ENCODE data around the gene MAP7D3.
A peak's percentile ranks its signal among the peaks of the same experiment; 100 is the strongest.
"Not testable (repeated sequence)": the region's sequence is repeated elsewhere in the genome, so short reads cannot be mapped to it uniquely, and the experiment has no call there.

The MAP7D3 gene

GRCh38 chrX:136179133-136179532, 72.1 kb downstream of the MAP7D3 start:
- no peak for DNase-seq

- no peak for DNase-seq
Measured at GRCh38 chrX:136176399-136176825, 74.8 kb downstream of the MAP7D3 start.

GRCh38 chrX:136171420-136171819, 79.8 kb downstream of the MAP7D3 start:
- no peak for DNase-seq

- DNase-seq = no peak
Measured at GRCh38 chrX:136170139-136170800, 80.9 kb downstream of the MAP7D3 start.

- DNase-seq = no peak
Measured at GRCh38 chrX:136168929-136169735, 82.1 kb downstream of the MAP7D3 start.

GRCh38 chrX:136167989-136168388, 83.2 kb downstream of the MAP7D3 start:
- not testable (repeated sequence) for DNase-seq

- DNase-seq = peak in 1 of 5 experiments; percentile 14
Measured at GRCh38 chrX:136166221-136166855, 84.9 kb downstream of the MAP7D3 start.

GRCh38 chrX:136165406-136165805, 85.8 kb downstream of the MAP7D3 start:
- no peak for DNase-seq

GRCh38 chrX:136163689-136164088, 87.5 kb downstream of the MAP7D3 start:
- DNase-seq = no peak
